ENCODE data around the gene RPH3AL.

DNA sequence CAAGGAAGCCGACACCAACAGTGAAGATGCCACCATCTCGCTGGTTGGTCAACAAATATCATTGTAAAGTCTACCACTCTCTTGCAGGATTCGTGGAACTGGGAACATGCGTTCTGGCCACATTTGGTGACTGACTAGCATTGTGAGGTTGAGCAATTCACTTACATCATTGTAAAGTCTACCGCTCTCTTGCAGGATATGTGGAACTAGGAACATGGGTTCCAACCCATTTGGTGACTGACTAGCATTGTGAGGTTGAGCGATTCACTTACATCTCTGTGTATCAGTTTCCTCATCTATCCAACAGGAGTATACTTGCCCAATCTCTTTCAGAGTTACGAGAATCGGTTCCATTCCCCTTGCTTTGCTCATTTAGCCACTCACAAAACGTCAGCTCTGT, 42.6 kb upstream of the RPH3AL start:
- TF ChIP-seq LARP7 (IDR thresholded peaks at IDR 0.05) (no peak), TCF7 (IDR thresholded peaks at IDR 0.05; ENCODE audit: borderline replicate concordance) (no peak), EP300 (IDR thresholded peaks at IDR 0.05; ENCODE audit: borderline replicate concordance in 1 of 2, control insufficient read depth in 1 of 2, low read depth in 2 of 2, low read length in 2 of 2) (no peak), RBBP5 (conservative IDR thresholded peaks at IDR 0.05) (no peak), ZNF274 (IDR thresholded peaks at IDR 0.05; ENCODE audit: insufficient read depth, insufficient read length) (no peak), POLR2AphosphoS5 (IDR thresholded peaks at IDR 0.05; ENCODE audit: low read length) (no peak), CHD1 (IDR thresholded peaks at IDR 0.05; ENCODE audit: low read depth, low read length) (no peak), EZH2 (IDR thresholded peaks at IDR 0.05; ENCODE audit: borderline replicate concordance, control insufficient read depth, low read depth, low read length) (no peak), SIN3A (IDR thresholded peaks at IDR 0.05; ENCODE audit: low read depth, low read length) (no peak)
- TF ChIP-seq, protein P1, sequence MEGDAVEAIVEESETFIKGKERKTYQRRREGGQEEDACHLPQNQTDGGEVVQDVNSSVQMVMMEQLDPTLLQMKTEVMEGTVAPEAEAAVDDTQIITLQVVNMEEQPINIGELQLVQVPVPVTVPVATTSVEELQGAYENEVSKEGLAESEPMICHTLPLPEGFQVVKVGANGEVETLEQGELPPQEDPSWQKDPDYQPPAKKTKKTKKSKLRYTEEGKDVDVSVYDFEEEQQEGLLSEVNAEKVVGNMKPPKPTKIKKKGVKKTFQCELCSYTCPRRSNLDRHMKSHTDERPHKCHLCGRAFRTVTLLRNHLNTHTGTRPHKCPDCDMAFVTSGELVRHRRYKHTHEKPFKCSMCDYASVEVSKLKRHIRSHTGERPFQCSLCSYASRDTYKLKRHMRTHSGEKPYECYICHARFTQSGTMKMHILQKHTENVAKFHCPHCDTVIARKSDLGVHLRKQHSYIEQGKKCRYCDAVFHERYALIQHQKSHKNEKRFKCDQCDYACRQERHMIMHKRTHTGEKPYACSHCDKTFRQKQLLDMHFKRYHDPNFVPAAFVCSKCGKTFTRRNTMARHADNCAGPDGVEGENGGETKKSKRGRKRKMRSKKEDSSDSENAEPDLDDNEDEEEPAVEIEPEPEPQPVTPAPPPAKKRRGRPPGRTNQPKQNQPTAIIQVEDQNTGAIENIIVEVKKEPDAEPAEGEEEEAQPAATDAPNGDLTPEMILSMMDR (IDR thresholded peaks at IDR 0.05 in 2 of 3, conservative IDR thresholded peaks at IDR 0.05 in 1 of 3; ENCODE audit: control insufficient read depth in 2 of 3, extremely low read depth in 1 of 3, insufficient read depth in 1 of 3, low read depth in 3 of 3, low read length in 3 of 3): no peak
- TF ChIP-seq, protein P2, sequence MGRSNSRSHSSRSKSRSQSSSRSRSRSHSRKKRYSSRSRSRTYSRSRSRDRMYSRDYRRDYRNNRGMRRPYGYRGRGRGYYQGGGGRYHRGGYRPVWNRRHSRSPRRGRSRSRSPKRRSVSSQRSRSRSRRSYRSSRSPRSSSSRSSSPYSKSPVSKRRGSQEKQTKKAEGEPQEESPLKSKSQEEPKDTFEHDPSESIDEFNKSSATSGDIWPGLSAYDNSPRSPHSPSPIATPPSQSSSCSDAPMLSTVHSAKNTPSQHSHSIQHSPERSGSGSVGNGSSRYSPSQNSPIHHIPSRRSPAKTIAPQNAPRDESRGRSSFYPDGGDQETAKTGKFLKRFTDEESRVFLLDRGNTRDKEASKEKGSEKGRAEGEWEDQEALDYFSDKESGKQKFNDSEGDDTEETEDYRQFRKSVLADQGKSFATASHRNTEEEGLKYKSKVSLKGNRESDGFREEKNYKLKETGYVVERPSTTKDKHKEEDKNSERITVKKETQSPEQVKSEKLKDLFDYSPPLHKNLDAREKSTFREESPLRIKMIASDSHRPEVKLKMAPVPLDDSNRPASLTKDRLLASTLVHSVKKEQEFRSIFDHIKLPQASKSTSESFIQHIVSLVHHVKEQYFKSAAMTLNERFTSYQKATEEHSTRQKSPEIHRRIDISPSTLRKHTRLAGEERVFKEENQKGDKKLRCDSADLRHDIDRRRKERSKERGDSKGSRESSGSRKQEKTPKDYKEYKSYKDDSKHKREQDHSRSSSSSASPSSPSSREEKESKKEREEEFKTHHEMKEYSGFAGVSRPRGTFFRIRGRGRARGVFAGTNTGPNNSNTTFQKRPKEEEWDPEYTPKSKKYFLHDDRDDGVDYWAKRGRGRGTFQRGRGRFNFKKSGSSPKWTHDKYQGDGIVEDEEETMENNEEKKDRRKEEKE (IDR thresholded peaks at IDR 0.05): no peak
- TF ChIP-seq, protein P3, sequence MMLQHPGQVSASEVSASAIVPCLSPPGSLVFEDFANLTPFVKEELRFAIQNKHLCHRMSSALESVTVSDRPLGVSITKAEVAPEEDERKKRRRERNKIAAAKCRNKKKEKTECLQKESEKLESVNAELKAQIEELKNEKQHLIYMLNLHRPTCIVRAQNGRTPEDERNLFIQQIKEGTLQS (IDR thresholded peaks at IDR 0.05; ENCODE audit: borderline replicate concordance, extremely low read depth, low read depth, low read length): no peak
